Retinal pigment epithelial cell (primary cell): ENCODE data around the gene TDRD3.
"Not testable (repeated sequence)": the region's sequence is repeated elsewhere in the genome, so short reads cannot be mapped to it uniquely, and the experiment has no call there.

Experiments used
- DNase-seq: peaks from one replicate; pipeline ENCODE4 v3.0.0-alpha.2; 2010; ENCODE audit warnings: low read depth
- H3K4me3 ChIP-seq: 2 replicates; pipeline ENCODE4 v1.5.1; 2011; ENCODE audit warnings: mild to moderate bottlenecking, low read length, control low read depth, moderate library complexity
- TF ChIP-seq, protein P1 (sequence below): conservative IDR thresholded peaks from 2 replicates; pipeline ENCODE4 v1.5.1; 2011; ENCODE audit warnings: low read depth, low read length, control low read depth, inconsistent platforms

TDRD3 gene

DNA sequence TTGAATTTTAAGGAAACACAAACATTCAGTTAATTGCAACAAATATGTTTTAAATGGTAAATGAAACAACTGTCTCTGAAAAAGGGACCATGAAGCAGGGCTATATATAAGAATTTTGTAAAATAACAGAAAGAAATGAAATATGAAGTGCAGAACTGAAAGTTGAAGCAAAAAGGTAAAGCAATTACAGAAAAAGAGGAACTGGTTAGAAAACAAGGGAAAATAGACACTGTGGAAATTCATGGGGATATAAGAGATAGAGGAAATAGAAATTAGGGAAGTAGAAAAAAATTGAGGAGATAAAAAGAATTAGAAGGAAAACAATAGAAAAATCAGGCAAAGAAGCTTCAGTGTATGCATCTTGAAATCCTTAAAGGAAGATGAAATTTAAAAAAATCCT, 40.0 kb upstream of the TDRD3 start:
- DNase-seq, result no peak
- no peak overlapping the region for H3K4me3 ChIP-seq
- TF ChIP-seq, protein P1, sequence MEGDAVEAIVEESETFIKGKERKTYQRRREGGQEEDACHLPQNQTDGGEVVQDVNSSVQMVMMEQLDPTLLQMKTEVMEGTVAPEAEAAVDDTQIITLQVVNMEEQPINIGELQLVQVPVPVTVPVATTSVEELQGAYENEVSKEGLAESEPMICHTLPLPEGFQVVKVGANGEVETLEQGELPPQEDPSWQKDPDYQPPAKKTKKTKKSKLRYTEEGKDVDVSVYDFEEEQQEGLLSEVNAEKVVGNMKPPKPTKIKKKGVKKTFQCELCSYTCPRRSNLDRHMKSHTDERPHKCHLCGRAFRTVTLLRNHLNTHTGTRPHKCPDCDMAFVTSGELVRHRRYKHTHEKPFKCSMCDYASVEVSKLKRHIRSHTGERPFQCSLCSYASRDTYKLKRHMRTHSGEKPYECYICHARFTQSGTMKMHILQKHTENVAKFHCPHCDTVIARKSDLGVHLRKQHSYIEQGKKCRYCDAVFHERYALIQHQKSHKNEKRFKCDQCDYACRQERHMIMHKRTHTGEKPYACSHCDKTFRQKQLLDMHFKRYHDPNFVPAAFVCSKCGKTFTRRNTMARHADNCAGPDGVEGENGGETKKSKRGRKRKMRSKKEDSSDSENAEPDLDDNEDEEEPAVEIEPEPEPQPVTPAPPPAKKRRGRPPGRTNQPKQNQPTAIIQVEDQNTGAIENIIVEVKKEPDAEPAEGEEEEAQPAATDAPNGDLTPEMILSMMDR, result no peak

DNA sequence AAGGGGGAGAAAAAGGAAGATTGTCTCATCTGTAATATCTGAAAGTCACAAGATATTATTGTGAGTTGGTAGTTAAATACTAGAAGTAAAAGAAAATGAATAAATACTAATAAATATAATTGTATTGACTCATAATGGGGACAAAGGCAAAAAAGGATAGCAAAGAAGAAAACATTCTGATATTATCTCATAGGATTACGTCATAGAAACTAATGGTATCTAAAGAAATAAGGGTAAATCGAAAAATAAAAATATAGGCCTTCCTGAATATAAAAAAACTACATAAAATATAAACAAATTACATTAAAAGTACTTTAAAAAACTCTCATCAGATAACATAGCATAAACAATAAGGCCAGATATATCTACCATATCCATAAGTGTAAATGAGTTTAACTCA, 38.6 kb upstream of the TDRD3 start:
- no peak overlapping the region for H3K4me3 ChIP-seq
- DNase-seq, result no peak
- TF ChIP-seq, protein P1, result no peak

DNA sequence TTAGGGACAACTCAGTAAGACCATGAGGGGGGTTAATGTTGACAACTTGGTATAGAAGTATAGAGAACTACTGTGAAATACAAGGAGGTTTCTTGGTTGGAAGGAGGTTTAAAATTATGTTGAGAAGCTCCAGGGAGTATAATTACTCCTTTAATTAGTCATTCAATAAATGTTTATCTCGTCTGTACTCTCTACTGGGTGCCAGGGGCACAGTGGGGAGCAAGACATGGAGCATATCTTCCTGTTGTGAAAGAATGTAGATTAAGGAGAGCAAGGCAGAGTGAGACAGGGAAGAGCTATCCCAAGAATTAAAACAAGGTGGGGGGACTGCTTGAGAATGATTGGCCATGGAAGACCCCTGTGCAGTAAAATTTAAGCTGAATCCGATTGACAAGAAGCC, 33.7 kb upstream of the TDRD3 start:
- no peak overlapping the region for H3K4me3 ChIP-seq
- no peak for DNase-seq
- TF ChIP-seq, protein P1, result no peak

DNA sequence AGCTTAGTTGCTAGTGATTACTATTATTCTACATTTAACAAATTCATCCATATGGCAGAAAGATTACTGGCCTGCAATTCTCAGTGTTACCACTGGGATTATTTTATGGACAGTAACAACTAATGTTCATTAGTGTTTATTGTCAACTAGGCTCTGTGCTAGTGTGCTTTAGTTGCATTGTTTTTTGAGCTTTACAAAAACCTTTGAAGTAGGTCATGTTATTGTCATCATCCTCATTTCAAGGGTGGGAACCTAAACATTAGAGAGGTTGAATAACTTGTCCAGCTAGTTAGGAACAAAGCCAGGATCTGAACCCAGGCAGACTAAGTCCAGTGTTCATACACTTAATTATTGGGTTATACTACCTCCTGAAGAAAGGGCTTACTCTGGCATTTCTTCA, 27.8 kb upstream of the TDRD3 start:
- no peak for DNase-seq
- TF ChIP-seq, protein P1, result peak; percentile 48
- H3K4me3 ChIP-seq, result no peak overlapping the region

DNA sequence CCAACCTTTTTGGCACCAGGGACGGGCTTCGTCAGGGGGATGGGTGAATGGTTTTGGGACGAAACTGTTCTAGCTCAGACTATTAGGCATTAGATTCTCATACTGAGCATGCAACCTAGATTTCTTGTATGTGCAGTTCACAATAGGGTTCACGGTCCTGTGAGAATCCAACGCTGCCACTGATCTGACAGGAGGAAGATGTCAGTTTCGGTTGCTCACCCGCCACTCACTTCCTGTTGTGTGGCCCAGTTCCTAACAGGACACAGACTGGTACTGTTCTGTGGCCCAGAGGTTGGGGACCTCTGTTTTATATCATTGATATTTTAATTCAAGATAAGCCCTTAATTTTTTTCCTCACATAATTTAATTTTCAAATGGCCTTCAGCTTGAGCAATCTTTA, 26.7 kb upstream of the TDRD3 start:
- TF ChIP-seq, protein P1, result no peak
- H3K4me3 ChIP-seq, result no peak overlapping the region
- DNase-seq, result no peak

DNA sequence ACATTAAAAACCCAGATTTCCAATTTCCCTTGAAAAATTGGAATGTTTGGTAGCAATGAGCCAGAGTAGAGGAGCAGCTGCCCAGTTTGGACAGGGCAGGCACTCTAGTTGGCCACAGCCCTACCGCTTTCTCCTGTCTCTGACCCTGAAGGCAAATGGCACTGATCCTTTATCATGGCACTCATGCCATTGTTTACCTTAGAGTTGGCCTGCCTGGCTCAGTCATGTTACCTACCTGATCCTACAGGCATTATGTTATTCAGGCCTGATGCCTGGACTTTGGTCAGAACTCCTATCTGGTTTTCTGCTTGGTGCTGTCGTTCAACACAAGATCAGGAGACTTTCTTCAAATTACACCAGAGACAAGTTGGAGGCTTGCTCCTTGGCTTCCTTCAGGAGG, 24.9 kb upstream of the TDRD3 start:
- no peak for DNase-seq
- no peak overlapping the region for H3K4me3 ChIP-seq
- TF ChIP-seq, protein P1, result no peak

DNA sequence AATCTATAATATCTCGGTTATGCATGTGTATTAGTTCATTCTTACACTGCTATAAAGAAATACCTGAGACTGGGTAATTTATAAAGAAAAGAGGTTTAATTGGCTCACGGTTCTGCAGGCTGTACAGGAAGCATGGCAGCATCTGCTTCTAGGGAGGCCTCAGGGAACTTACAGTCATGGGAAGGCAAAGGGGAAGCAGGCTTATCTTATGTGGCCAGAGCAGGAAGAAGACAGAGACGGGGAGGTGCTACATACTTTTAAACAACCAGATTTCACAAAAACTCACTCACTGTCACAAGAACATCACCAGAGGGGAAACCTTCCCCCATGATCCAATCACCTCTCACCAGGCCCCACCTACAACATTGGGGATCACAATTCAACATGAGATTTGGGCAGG, 17.7 kb upstream of the TDRD3 start:
- not testable (repeated sequence) for DNase-seq, H3K4me3 ChIP-seq
